ENCODE results near the gene ST13.

DNA sequence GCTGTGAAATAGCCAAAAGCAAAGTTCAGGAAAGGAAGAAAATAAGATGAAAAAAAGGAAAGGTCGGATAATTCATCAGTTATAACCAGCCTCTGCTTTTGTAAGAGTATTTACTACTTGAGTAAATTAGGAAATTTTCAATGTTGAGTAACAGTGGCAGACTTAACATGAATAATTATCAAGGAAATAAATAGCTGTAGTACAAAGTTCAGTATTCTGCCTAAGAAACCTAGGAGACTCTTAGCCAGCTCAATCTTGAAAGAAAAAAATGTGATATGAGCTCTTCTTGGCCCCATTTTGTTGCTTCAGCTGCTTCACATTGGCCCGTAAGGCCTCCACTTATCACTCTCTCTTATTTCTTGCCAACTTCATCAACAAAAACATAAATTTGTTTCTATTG lies 22.5 kb upstream of the ST13 start:
- TF ChIP-seq CTCF (conservative IDR thresholded peaks at IDR 0.05; ENCODE audit: low read depth in 2 of 2), result no peak
- TF ChIP-seq REST (IDR thresholded peaks at IDR 0.05; ENCODE audit: unreplicated experiment), result no peak
